H9 (cell line): ENCODE measurements around the gene TRIM32. TPM values are rescaled to one million over a fixed set of nuclear protein-coding genes. Genes with fewer than 3 reads are reported as not detected.

ENCODE experiments used
- DNase-seq: peaks from one replicate; pipeline ENCODE4 v3.0.0-alpha.2; 2017
- H2AFZ ChIP-seq: one replicate; pipeline ENCODE4 v1.6.1; 2013; ENCODE audit warnings: mild to moderate bottlenecking, low read length, control low read depth, moderate library complexity
- H2AK5ac ChIP-seq: 2 replicates; pipeline ENCODE4 v1.6.1; 2013; ENCODE audit warnings: low read length, control low read depth, mixed read lengths; ENCODE audit not compliant: insufficient read length
- H2BK120ac ChIP-seq: one replicate; pipeline ENCODE4 v1.6.1; 2013; ENCODE audit warnings: low read depth, mild to moderate bottlenecking, low read length, control low read depth, inconsistent platforms; ENCODE audit not compliant: poor library complexity, severe bottlenecking
- H2BK12ac ChIP-seq: 2 replicates; pipeline ENCODE4 v1.6.1; 2013; ENCODE audit warnings: low read length, control low read depth, mixed read lengths, low read depth; ENCODE audit not compliant: insufficient read length
- H2BK15ac ChIP-seq: 2 replicates; pipeline ENCODE4 v1.6.1; 2013; ENCODE audit warnings: low read depth, low read length, control low read depth
- H2BK20ac ChIP-seq: one replicate; pipeline ENCODE4 v1.6.1; 2013; ENCODE audit warnings: low read depth, mild to moderate bottlenecking, low read length, control low read depth, inconsistent platforms; ENCODE audit not compliant: poor library complexity, severe bottlenecking
- H2BK5ac ChIP-seq: 2 replicates; pipeline ENCODE4 v1.6.1; 2013; ENCODE audit warnings: low read length, control low read depth, mixed read lengths; ENCODE audit not compliant: insufficient read length
- H3K14ac ChIP-seq: 2 replicates; pipeline ENCODE4 v1.6.1; 2013; ENCODE audit warnings: low read length, control low read depth; ENCODE audit not compliant: insufficient read depth
- H3K18ac ChIP-seq: 2 replicates; pipeline ENCODE4 v1.6.1; 2013; ENCODE audit warnings: low read depth, mild to moderate bottlenecking, mixed read lengths, low read length, control low read depth; ENCODE audit not compliant: insufficient read length
- H3K23ac ChIP-seq: 2 replicates; pipeline ENCODE4 v1.6.1; 2013; ENCODE audit warnings: low read length, control low read depth, mixed read lengths, low read depth; ENCODE audit not compliant: insufficient read length
- H3K23me2 ChIP-seq: 2 replicates; pipeline ENCODE4 v1.6.1; 2013; ENCODE audit warnings: low read depth, mild to moderate bottlenecking, mixed read lengths, low read length, control low read depth; ENCODE audit not compliant: insufficient read length, poor library complexity, severe bottlenecking
- H3K27ac ChIP-seq: 2 replicates; pipeline ENCODE4 v1.5.1; 2013; ENCODE audit warnings: low read length, control low read depth, mixed read lengths, low read depth; ENCODE audit not compliant: insufficient read length
- H3K27me3 ChIP-seq: 2 replicates; pipeline ENCODE4 v1.6.1; 2013; ENCODE audit warnings: low read length, control low read depth, inconsistent platforms; ENCODE audit not compliant: insufficient read depth
- H3K4ac ChIP-seq: 2 replicates; pipeline ENCODE4 v1.6.1; 2013; ENCODE audit warnings: low read depth, mild to moderate bottlenecking, control low read depth, inconsistent platforms, low read length, moderate library complexity
- H3K4me1 ChIP-seq: 2 replicates; pipeline ENCODE4 v1.6.1; 2013; ENCODE audit warnings: low read length, control low read depth, inconsistent platforms; ENCODE audit not compliant: insufficient read depth
- H3K4me2 ChIP-seq: 2 replicates; pipeline ENCODE4 v1.6.1; 2013; ENCODE audit warnings: low read length, control low read depth, mixed read lengths; ENCODE audit not compliant: insufficient read length, insufficient read depth
- H3K56ac ChIP-seq: 2 replicates; pipeline ENCODE4 v1.6.1; 2013; ENCODE audit warnings: low read depth, mild to moderate bottlenecking, mixed read lengths, low read length, control low read depth; ENCODE audit not compliant: insufficient read length
- H3K79me1 ChIP-seq: 2 replicates; pipeline ENCODE4 v1.6.1; 2013; ENCODE audit warnings: low read depth, mild to moderate bottlenecking, moderate library complexity, low read length, control low read depth, inconsistent platforms; ENCODE audit not compliant: insufficient read depth, poor library complexity, severe bottlenecking
- H3K79me2 ChIP-seq: 2 replicates; pipeline ENCODE4 v1.6.1; 2013; ENCODE audit warnings: low read length, control low read depth, inconsistent platforms; ENCODE audit not compliant: insufficient read depth
- H3K9ac ChIP-seq: 2 replicates; pipeline ENCODE4 v1.6.1; 2013; ENCODE audit warnings: low read length, control low read depth, mixed read lengths; ENCODE audit not compliant: insufficient read length; ENCODE audit errors: extremely low read depth
- H3K9me3 ChIP-seq: one replicate; pipeline ENCODE4 v1.6.1; 2013; ENCODE audit warnings: low read depth, low read length, inconsistent platforms; ENCODE audit not compliant: control insufficient read depth
- H3T11ph ChIP-seq: one replicate; pipeline ENCODE4 v1.6.1; 2013; ENCODE audit warnings: mild to moderate bottlenecking, low read length, control low read depth, inconsistent platforms
- H4K20me1 ChIP-seq: one replicate; pipeline ENCODE4 v1.6.1; 2013; ENCODE audit not compliant: control insufficient read depth, insufficient read length, insufficient read depth
- H4K5ac ChIP-seq: 2 replicates; pipeline ENCODE4 v1.6.1; 2013; ENCODE audit warnings: low read depth, mild to moderate bottlenecking, mixed read lengths, low read length, control low read depth; ENCODE audit not compliant: insufficient read length
- H4K8ac ChIP-seq: replicated peaks from 2 replicates; pipeline ENCODE4 v1.6.1; 2013; ENCODE audit warnings: low read length, control low read depth, mixed read lengths, low read depth; ENCODE audit not compliant: insufficient read length
- H4K91ac ChIP-seq: 2 replicates; pipeline ENCODE4 v1.6.1; 2013; ENCODE audit warnings: low read depth, mild to moderate bottlenecking, moderate library complexity, mixed read lengths, low read length, control low read depth; ENCODE audit not compliant: insufficient read length
- H3K27ac Mint-ChIP-seq, 3 experiments: 2 replicates in 2 of 3; 3 replicates in 1 of 3; pipeline ENCODE4 v1.8.0; 2020 to 2021; ENCODE audit warnings: mixed read lengths in 3 of 3, mild to moderate bottlenecking in 1 of 3, moderate library complexity in 1 of 3
- H3K27me3 Mint-ChIP-seq: 2 replicates; pipeline ENCODE4 v1.8.0; 2021; ENCODE audit warnings: low read depth, mild to moderate bottlenecking, moderate library complexity, mixed read lengths
- H3K36me3 Mint-ChIP-seq, 3 experiments: 2 replicates in 2 of 3; 3 replicates in 1 of 3; pipeline ENCODE4 v1.8.0; 2020 to 2021; ENCODE audit warnings: low read depth in 3 of 3, mixed read lengths in 3 of 3; ENCODE audit not compliant: insufficient read depth in 1 of 3
- H3K4me1 Mint-ChIP-seq, 2 experiments: 2 replicates each; pipeline ENCODE4 v1.8.0; 2020; ENCODE audit warnings: mixed read lengths in 2 of 2
- H3K4me3 Mint-ChIP-seq, 2 experiments: 2 replicates in 1 of 2; 3 replicates in 1 of 2; pipeline ENCODE4 v1.8.0; 2020 to 2021; ENCODE audit warnings: mild to moderate bottlenecking in 2 of 2, mixed read lengths in 2 of 2, moderate library complexity in 1 of 2
- H3K9me3 Mint-ChIP-seq, 2 experiments: 2 replicates in 1 of 2; 3 replicates in 1 of 2; pipeline ENCODE4 v1.8.0; 2020; ENCODE audit warnings: mild to moderate bottlenecking in 2 of 2, mixed read lengths in 2 of 2, moderate library complexity in 1 of 2
- total RNA-seq: library from RNA; stranded (reverse); gene quantifications from 2 replicates; pipeline ENCODE4 v1.2.1, GENCODE V29; 2021
- TF ChIP-seq, protein P1 (sequence below): fragments of 200-600 bp; sonication (generic); conservative IDR thresholded peaks from 3 replicates; pipeline ENCODE4 v1.8.0; 2021; ENCODE audit warnings: antibody characterized with exemption, mild to moderate bottlenecking

TRIM32 gene
- total RNA-seq, 1 experiment from 2014 or later, result 12.9 TPM

DNA sequence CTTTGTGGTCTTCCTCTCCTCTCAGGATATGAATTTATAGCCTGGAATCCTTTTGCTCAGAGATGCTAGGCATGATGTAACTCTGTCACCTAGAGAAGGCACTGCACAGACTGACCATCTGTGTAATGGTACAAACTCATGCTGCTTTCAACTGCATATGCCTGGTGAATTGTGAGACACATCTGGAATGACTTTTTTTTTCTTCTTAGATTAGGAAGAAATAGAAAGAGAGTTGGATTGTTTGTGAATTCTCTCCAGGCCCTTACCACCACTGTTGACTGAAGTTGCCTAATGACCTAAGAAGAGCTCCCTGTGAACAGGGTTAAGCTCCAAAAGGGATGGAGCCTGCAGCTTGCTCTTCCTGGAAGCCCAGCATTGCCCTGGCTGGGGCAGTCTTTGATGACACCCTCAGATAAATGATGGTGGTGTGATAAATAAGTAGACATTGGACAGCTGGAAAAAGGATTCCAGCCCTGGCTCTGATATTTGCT lies 47.8 kb upstream of the TRIM32 start:
- Histone ChIP-seq H2AFZ (no peak overlapping the region), H3K4me1 (no peaks in the 10 kb centered on the region), H3K9ac (no peak overlapping the region), H3K79me2 (no peaks in the 10 kb centered on the region), H3K14ac (no peak overlapping the region), H3T11ph (no peak overlapping the region), H4K8ac (no peak overlapping the region), H4K91ac (no peak overlapping the region), H3K27me3 (no peaks in the 10 kb centered on the region), H3K4me2 (no peak overlapping the region), H3K79me1 (no peaks in the 10 kb centered on the region), H3K27ac (no peak overlapping the region), H3K4ac (no peak overlapping the region), H4K20me1 (no peaks in the 10 kb centered on the region), H3K18ac (no peak overlapping the region), H4K5ac (no peak overlapping the region), H2BK20ac (no peak overlapping the region), H3K56ac (no peak overlapping the region), H2BK120ac (no peak overlapping the region), H3K23me2 (no peaks in the 10 kb centered on the region), H2AK5ac (no peak overlapping the region), H2BK15ac (no peak overlapping the region), H3K23ac (no peak overlapping the region), H2BK5ac (no peak overlapping the region), H3K9me3 (no peaks in the 10 kb centered on the region), H2BK12ac (no peak overlapping the region)
- Mint-ChIP-seq H3K36me3 (no peaks in the 10 kb centered on the region), H3K4me1 (no peaks in the 10 kb centered on the region), H3K27me3 (no peaks in the 10 kb centered on the region), H3K4me3 (no peak overlapping the region), H3K27ac (no peak overlapping the region), H3K9me3 (no peaks in the 10 kb centered on the region)
- DNase-seq, result no peak
- TF ChIP-seq, protein P1, sequence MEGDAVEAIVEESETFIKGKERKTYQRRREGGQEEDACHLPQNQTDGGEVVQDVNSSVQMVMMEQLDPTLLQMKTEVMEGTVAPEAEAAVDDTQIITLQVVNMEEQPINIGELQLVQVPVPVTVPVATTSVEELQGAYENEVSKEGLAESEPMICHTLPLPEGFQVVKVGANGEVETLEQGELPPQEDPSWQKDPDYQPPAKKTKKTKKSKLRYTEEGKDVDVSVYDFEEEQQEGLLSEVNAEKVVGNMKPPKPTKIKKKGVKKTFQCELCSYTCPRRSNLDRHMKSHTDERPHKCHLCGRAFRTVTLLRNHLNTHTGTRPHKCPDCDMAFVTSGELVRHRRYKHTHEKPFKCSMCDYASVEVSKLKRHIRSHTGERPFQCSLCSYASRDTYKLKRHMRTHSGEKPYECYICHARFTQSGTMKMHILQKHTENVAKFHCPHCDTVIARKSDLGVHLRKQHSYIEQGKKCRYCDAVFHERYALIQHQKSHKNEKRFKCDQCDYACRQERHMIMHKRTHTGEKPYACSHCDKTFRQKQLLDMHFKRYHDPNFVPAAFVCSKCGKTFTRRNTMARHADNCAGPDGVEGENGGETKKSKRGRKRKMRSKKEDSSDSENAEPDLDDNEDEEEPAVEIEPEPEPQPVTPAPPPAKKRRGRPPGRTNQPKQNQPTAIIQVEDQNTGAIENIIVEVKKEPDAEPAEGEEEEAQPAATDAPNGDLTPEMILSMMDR, result no peak
